HFFc6 (cell line): ENCODE measurements around the gene C1orf159. TPM values are rescaled to one million over a fixed set of nuclear protein-coding genes. Genes with fewer than 3 reads are reported as not detected.

Source experiments
- DNase-seq: peaks from one replicate; pipeline ENCODE4 v3.0.0-alpha.2; 2018
- H3K27ac Mint-ChIP-seq: 2 replicates; pipeline ENCODE4 v1.8.0; 2020; ENCODE audit warnings: mild to moderate bottlenecking, mixed read lengths
- H3K27me3 Mint-ChIP-seq: 2 replicates; pipeline ENCODE4 v1.8.0; 2021; ENCODE audit warnings: mild to moderate bottlenecking, moderate library complexity, mixed read lengths; ENCODE audit not compliant: insufficient read depth
- H3K36me3 Mint-ChIP-seq: 2 replicates; pipeline ENCODE4 v1.8.0; 2021; ENCODE audit warnings: low read depth, mixed read lengths
- H3K4me1 Mint-ChIP-seq: 2 replicates; pipeline ENCODE4 v1.8.0; 2020; ENCODE audit warnings: low read depth, mixed read lengths
- H3K4me3 Mint-ChIP-seq: 2 replicates; pipeline ENCODE4 v1.8.0; 2020; ENCODE audit warnings: mild to moderate bottlenecking, moderate library complexity, mixed read lengths
- H3K9me3 Mint-ChIP-seq: 2 replicates; pipeline ENCODE4 v1.8.0; 2020; ENCODE audit warnings: mild to moderate bottlenecking, mixed read lengths
- CTCF ChIP-seq: fragments of 200-600 bp; sonication (generic); IDR thresholded peaks from 2 replicates; pipeline ENCODE4 v1.5.0; 2021; ENCODE audit warnings: antibody characterized with exemption, mild to moderate bottlenecking
- total RNA-seq, 6 experiments: library from RNA; stranded (reverse); fragmentation: NEBNext Ultra II Directional; extraction: Animal tissue kit (Norgen Biotek cat#: 25700); gene quantifications; 2 replicates in 1 of 6; 3 replicates in 5 of 6; pipeline ENCODE4 v1.2.3, GENCODE V29; 2021

C1orf159 gene
- total RNA-seq, 6 experiments from 2014 or later, result 8.7 to 10.3 (median 9.6) TPM

GRCh38 chr1:1033009-1033587, 82.8 kb downstream of the C1orf159 start:
- no peak overlapping the region for H3K4me3 Mint-ChIP-seq
- H3K27me3 Mint-ChIP-seq, result peaks cover 4% of the 10 kb centered on the region
- no peaks in the 10 kb centered on the region for H3K36me3 Mint-ChIP-seq
- DNase-seq, result peak; percentile 50
- no peak overlapping the region for H3K27ac Mint-ChIP-seq
- peak; percentile 89 for TF ChIP-seq CTCF
- no peaks in the 10 kb centered on the region for H3K9me3 Mint-ChIP-seq
- H3K4me1 Mint-ChIP-seq, result peaks cover 8% of the 10 kb centered on the region; the same call in 1 of the 2 replicates

- no peak for TF ChIP-seq CTCF
- H3K4me3 Mint-ChIP-seq, result peak overlapping the region; percentile 13; the same call in 1 of the 2 replicates
These were observed 83.5 kb downstream of the C1orf159 start for GRCh38 chr1:1032424-1032823.

More at GRCh38 chr1:1032424-1032823, 83.5 kb downstream of the C1orf159 start:
- peaks cover 8% of the 10 kb centered on the region; the same call in 1 of the 2 replicates for H3K4me1 Mint-ChIP-seq
- H3K27ac Mint-ChIP-seq, result peak overlapping the region; percentile 2; the same call in 1 of the 2 replicates
- no peaks in the 10 kb centered on the region for H3K9me3 Mint-ChIP-seq
- H3K27me3 Mint-ChIP-seq, result peaks cover 4% of the 10 kb centered on the region
- no peaks in the 10 kb centered on the region for H3K36me3 Mint-ChIP-seq
- DNase-seq, result no peak

Other genes starting within 250 kb of the C1orf159 start
- 10 to 100 TPM; 20.6 to 29.3 (median 27.5) TPM for gene SAMD11, start 192.2 kb downstream of the C1orf159 start, total RNA-seq
- 100 to 1,000 TPM; 112 to 142 (median 119) TPM for gene NOC2L, start 156.8 kb downstream of the C1orf159 start, total RNA-seq
- gene KLHL17, start 155.5 kb downstream of the C1orf159 start, total RNA-seq, result 10 to 100 TPM; 12.2 to 17.5 (median 13.2) TPM
- gene PLEKHN1, start 149.6 kb downstream of the C1orf159 start, total RNA-seq, result 1 to 10 TPM; 5.2 to 6.9 (median 6.0) TPM
- gene PERM1, start 134.0 kb downstream of the C1orf159 start, total RNA-seq, result under 1 TPM in 2 of 6 experiments, not detected in 4; 0.17 to 0.18 TPM
- gene HES4, start 116.0 kb downstream of the C1orf159 start, total RNA-seq, result 10 to 100 TPM; 14.1 to 17.4 (median 15.6) TPM
- 10 to 100 TPM; 38.4 to 89.1 (median 42.1) TPM for gene ISG15, start 102.6 kb downstream of the C1orf159 start, total RNA-seq
- gene AGRN, start 96.0 kb downstream of the C1orf159 start, total RNA-seq, result 100 to 1,000 TPM; 131 to 164 (median 140) TPM
- gene RNF223, start 41.8 kb downstream of the C1orf159 start, total RNA-seq, result not detected
- gene TTLL10, start 57.8 kb upstream of the C1orf159 start, total RNA-seq, result not detected
- not detected for gene TNFRSF18, start 90.5 kb upstream of the C1orf159 start, total RNA-seq
- under 1 TPM in 1 of 6 experiments, not detected in 5; 0.17 TPM for gene TNFRSF4, start 98.1 kb upstream of the C1orf159 start, total RNA-seq
- gene SDF4, start 115.9 kb upstream of the C1orf159 start, total RNA-seq, result 100 to 1,000 TPM; 182 to 231 (median 196) TPM
- gene B3GALT6, start 116.1 kb upstream of the C1orf159 start, total RNA-seq, result 10 to 100 TPM; 24.5 to 35.7 (median 25.8) TPM
- gene C1QTNF12, start 130.6 kb upstream of the C1orf159 start, total RNA-seq, result 1 to 10 TPM in 3 of 6 experiments, under 1 TPM in 3; 0.31 to 1.7 (median 1.1) TPM
- 10 to 100 TPM; 56.2 to 67.9 (median 61.1) TPM for gene UBE2J2, start 157.8 kb upstream of the C1orf159 start, total RNA-seq
- gene SCNN1D, start 164.3 kb upstream of the C1orf159 start, total RNA-seq, result 1 to 10 TPM; 1.4 to 3.0 (median 2.0) TPM
- gene ACAP3, start 191.8 kb upstream of the C1orf159 start, total RNA-seq, result 10 to 100 TPM; 39.4 to 50.8 (median 42.6) TPM
- 10 to 100 TPM; 23.5 to 28.7 (median 25.6) TPM for gene PUSL1, start 192.5 kb upstream of the C1orf159 start, total RNA-seq
- gene INTS11, start 208.6 kb upstream of the C1orf159 start, total RNA-seq, result 10 to 100 TPM; 65.6 to 78.3 (median 69.8) TPM
- gene CPTP, start 208.7 kb upstream of the C1orf159 start, total RNA-seq, result 10 to 100 TPM; 24.6 to 31.5 (median 26.6) TPM
- gene TAS1R3, start 215.2 kb upstream of the C1orf159 start, total RNA-seq, result under 1 TPM; 0.07 to 0.20 (median 0.13) TPM
- 10 to 100 TPM; 73.8 to 96.6 (median 74.5) TPM for gene DVL1, start 233.3 kb upstream of the C1orf159 start, total RNA-seq
- gene MXRA8, start 242.5 kb upstream of the C1orf159 start, total RNA-seq, result 100 to 1,000 TPM; 438 to 570 (median 524) TPM